Loucy (cell line): ENCODE results near the gene PALLD.

Experiments used
- CTCF ChIP-seq: fragments of 200-600 bp; sonication (generic); conservative IDR thresholded peaks from 2 replicates; pipeline ENCODE4 v1.5.1; 2014; ENCODE audit warnings: mild to moderate bottlenecking, antibody characterized with exemption, low read length
- EZH2phosphoT487 ChIP-seq: fragments of 200-600 bp; IDR thresholded peaks from 2 replicates; pipeline ENCODE4 v1.6.1; 2018; ENCODE audit warnings: antibody characterized with exemption, mild to moderate bottlenecking, moderate library complexity, borderline replicate concordance

- TF ChIP-seq CTCF, result no peak
- TF ChIP-seq EZH2phosphoT487, result no peak
These were observed 219.7 kb downstream of the PALLD start for GRCh38 chr4:168716406-168717129.
